Stimulated activated CD4-positive, alpha-beta T cell treated with anti-CD3 and anti-CD28 coated beads, Interleukin-4, amount 100 ng/mL, for 4 hours (primary cell): ENCODE measurements around the gene MEOX2.

Experiments used
- DNase-seq, 2 experiments: peaks; one replicate each; pipeline ENCODE4 v3.0.0-alpha.2; 2020

Gene MEOX2

GRCh38 chr7:15680446-15680845 lies 6.0 kb downstream of the MEOX2 start:
- no peak for DNase-seq

GRCh38 chr7:15679306-15679705 lies 7.2 kb downstream of the MEOX2 start:
- DNase-seq, result no peak

GRCh38 chr7:15678653-15679052 lies 7.8 kb downstream of the MEOX2 start:
- DNase-seq, result no peak

DNA sequence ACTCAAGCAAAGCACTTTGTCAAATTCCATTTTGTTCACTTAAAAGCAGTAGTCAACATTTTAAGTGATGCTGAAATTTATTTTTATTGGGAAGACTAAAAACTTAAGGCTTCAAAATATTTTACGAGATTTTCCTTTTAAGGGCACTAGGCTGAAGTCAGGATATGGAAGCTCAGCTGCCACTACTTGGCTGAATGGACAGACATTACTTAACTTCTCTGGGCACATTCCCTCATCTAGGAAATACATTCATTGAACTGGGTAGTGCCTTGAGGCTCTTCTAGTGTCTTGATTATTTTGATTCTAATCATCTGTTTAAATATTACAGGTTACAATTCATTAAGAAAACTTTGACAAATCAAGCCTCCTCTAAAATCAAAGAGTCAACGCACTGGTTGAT lies 11.1 kb downstream of the MEOX2 start:
- no peak for DNase-seq

DNA sequence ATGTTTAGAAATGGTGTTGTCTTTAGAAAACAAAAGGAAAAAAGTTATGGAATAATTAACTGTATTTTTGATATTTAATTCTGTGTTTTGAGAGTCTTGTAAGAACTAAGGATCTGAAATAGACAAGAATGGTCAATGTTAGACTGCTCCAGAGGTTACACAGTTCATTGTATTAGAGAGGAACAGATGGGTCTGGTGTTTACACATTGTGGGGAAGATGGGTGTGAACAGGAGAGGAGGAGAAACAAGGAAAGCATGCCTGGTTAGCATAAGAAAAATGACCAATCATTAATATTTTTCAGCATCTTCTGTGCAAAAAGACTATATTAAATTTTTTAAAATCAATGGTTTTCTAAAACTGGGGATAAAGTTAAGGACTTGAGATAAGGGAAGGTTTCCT lies 11.9 kb downstream of the MEOX2 start:
- DNase-seq, result no peak

GRCh38 chr7:15669443-15670090 lies 16.9 kb downstream of the MEOX2 start:
- no peak for DNase-seq

- DNase-seq, result no peak
Observed at GRCh38 chr7:15667991-15668390, 18.5 kb downstream of the MEOX2 start.

DNA sequence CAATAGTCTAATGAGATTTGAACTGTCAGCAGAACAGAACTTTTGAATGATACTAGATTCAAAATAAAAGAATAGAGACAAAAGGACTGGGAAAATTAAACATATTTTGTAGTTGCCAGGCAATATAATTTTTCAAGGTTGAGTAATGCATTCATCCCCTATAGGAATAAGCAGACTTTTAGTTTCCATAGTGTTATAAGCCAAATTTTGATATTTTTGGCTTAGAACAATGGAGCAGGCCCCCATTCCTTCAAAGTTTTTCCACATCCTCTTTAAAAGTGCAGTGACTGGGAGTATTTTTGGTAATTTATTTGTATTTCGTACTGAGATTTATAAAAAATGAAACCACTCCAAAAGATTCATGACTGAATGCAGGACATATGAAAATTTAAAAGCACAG lies 24.0 kb downstream of the MEOX2 start:
- no peak for DNase-seq

DNA sequence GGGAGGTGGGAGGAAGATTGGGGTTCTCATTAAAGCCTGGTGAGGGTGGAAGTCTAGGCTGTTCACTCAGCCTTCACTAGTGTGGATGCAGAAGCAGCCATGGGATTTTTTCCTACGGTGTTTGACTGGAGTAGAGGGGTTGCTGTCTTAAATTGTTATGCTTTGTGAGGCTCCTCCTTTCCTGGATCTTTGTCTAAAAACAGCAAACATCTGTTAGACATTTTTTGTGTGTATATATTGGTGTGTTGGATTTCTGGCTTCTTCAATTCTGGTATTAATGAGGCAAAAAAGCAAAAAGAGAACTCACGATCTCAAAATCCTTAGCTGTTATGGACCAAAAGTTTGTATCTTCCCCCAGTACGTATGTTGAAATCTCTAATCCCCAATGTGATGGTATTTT lies 28.2 kb downstream of the MEOX2 start:
- no peak for DNase-seq

DNA sequence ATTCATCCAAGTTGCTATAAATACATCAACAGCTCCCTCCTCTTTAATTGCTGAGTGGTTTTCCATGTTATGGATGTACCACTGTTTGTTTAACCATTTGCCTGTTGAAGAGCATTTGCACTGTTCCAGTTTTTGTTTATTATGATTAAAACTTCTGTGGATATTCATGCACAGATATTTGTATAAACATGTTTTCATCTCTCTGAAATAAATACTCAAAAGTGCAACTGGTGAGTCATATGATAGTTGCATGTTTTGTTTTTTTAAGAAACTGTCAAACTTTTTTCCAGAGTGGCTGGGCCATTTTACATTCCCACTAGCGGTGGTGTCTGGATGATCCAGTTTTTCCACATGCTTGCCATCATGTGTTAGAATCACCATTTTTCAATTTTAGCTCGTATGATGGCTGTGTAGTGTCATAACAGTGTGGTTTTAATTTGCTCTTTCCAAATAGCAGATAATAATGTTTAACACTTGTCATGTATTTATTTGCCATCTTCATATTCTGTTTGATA lies 33.6 kb downstream of the MEOX2 start:
- DNase-seq, result no peak

GRCh38 chr7:15651693-15652092 lies 34.8 kb downstream of the MEOX2 start:
- no peak for DNase-seq

GRCh38 chr7:15650787-15651186 lies 35.7 kb downstream of the MEOX2 start:
- DNase-seq, result no peak

- no peak for DNase-seq
Observed at GRCh38 chr7:15648461-15648961, 38.0 kb downstream of the MEOX2 start.

DNA sequence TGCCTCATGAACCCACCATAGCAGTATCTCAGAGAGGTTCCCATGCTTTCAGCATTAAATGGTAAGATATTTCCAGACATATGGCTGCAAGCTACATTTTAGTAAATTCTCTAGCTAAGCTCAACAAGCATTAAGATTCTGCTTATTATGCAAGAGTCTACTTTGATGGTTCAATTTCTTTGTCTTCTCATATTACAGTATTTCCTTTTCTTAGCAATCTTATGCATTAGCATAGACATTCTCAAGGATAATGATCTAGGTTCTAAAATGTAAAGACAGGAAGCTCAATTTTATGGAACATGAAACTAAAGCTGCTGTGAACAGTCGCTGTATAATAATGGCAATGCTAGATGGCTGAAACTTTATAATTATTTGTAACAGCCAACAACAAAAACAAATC lies 39.2 kb downstream of the MEOX2 start:
- no peak for DNase-seq

GRCh38 chr7:15643000-15643705 lies 43.3 kb downstream of the MEOX2 start:
- DNase-seq, result no peak

- no peak for DNase-seq
Observed at GRCh38 chr7:15628876-15629275, 57.6 kb downstream of the MEOX2 start.

- no peak for DNase-seq
Observed at GRCh38 chr7:15626041-15626440, 60.4 kb downstream of the MEOX2 start.

GRCh38 chr7:15625466-15625865 lies 61.0 kb downstream of the MEOX2 start:
- DNase-seq, result no peak

- no peak for DNase-seq
Observed at GRCh38 chr7:15621468-15621867, 65.0 kb downstream of the MEOX2 start.

- no peak for DNase-seq
Observed at GRCh38 chr7:15620491-15621185, 65.8 kb downstream of the MEOX2 start.

- no peak for DNase-seq
Observed at GRCh38 chr7:15618275-15618674, 68.2 kb downstream of the MEOX2 start.

- DNase-seq, result no peak
Observed at GRCh38 chr7:15612205-15612604, 74.3 kb downstream of the MEOX2 start.

- DNase-seq, result no peak
Observed at GRCh38 chr7:15610503-15610902, 76.0 kb downstream of the MEOX2 start.

- DNase-seq, result no peak
Observed at GRCh38 chr7:15609287-15609686, 77.2 kb downstream of the MEOX2 start.
